ENCODE measurements around the gene HAUS7.

HAUS7 gene

DNA sequence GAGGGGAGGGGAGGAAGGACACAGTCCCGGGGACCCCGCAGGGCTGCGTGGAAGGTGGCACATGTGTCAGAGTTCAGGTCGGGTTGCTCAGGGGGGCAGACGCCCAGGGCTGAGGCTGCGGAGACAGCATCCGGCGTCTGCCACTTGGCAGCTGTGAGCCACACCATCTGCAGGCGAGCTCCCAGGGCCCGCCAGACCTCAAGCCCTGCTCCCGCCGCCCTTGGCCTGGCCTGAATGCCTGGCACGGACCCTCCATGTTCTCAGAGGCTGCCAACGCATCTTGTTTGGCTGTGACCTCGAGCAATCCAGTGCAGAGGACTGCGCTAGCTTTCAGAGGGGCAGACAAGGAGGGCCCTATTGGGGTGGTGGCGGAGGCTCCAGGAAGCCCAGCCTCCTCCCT is 29.5 kb upstream of the HAUS7 start:
- Histone ChIP-seq H3K9me3 (ENCODE audit: control insufficient read depth, insufficient read depth, low read length) (no peaks in the 10 kb centered on the region), H3K79me2 (ENCODE audit: control insufficient read depth, low read length) (no peaks in the 10 kb centered on the region), H3K4me2 (ENCODE audit: low read length) (no peak overlapping the region), H3K4me3 (ENCODE audit: low read length) (no peak overlapping the region), H4K20me1 (ENCODE audit: control insufficient read depth, insufficient read depth, low read depth, low read length) (no peaks in the 10 kb centered on the region), H3F3A (ENCODE audit: control insufficient read depth, insufficient read depth) (no peaks in the 10 kb centered on the region), H3K9me2 (replicated peaks; ENCODE audit: control insufficient read depth, low read length) (no peaks in the 10 kb centered on the region), H3K36me3 (ENCODE audit: control insufficient read depth, low read length) (no peaks in the 10 kb centered on the region), H3K4me1 (ENCODE audit: control insufficient read depth, low read length) (no peaks in the 10 kb centered on the region), H3K27me3 (ENCODE audit: control insufficient read depth, low read length) (no peaks in the 10 kb centered on the region), H3K27ac (ENCODE audit: low read depth, low read length) (no peak overlapping the region)
- no peak for TF ChIP-seq EZH2phosphoT487 (IDR thresholded peaks at IDR 0.05; ENCODE audit: borderline replicate concordance, low read length)
- TF ChIP-seq, protein P1, sequence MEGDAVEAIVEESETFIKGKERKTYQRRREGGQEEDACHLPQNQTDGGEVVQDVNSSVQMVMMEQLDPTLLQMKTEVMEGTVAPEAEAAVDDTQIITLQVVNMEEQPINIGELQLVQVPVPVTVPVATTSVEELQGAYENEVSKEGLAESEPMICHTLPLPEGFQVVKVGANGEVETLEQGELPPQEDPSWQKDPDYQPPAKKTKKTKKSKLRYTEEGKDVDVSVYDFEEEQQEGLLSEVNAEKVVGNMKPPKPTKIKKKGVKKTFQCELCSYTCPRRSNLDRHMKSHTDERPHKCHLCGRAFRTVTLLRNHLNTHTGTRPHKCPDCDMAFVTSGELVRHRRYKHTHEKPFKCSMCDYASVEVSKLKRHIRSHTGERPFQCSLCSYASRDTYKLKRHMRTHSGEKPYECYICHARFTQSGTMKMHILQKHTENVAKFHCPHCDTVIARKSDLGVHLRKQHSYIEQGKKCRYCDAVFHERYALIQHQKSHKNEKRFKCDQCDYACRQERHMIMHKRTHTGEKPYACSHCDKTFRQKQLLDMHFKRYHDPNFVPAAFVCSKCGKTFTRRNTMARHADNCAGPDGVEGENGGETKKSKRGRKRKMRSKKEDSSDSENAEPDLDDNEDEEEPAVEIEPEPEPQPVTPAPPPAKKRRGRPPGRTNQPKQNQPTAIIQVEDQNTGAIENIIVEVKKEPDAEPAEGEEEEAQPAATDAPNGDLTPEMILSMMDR (IDR thresholded peaks at IDR 0.05; ENCODE audit: low read depth, low read length, poor library complexity, severe bottlenecking): no peak

DNA sequence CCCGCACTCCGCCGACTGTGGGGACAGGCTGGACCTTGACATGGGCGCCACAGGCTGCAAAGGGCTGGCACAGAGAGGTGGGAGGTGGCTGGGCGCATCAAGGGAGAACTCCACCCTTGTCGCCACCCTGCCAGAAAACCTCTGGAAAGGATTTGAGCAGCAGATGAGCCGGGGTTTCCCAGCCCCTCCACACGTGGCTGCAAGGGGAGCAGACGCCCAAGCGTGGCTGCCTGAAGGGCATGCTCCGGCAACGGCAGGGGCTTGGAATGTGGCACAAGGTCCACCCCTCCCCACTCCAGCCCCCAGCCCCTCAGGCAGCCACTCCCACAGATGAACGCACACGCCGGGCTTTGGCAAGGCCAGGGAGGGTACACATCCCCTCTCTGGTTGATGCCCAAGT is 29.0 kb upstream of the HAUS7 start:
- no peak for TF ChIP-seq EZH2phosphoT487 (IDR thresholded peaks at IDR 0.05; ENCODE audit: borderline replicate concordance, low read length)
- TF ChIP-seq, protein P1 (IDR thresholded peaks at IDR 0.05; ENCODE audit: low read depth, low read length, poor library complexity, severe bottlenecking): no peak
- H3K9me3 ChIP-seq (ENCODE audit: control insufficient read depth, insufficient read depth, low read length): no peaks in the 10 kb centered on the region
- H4K20me1 ChIP-seq (ENCODE audit: control insufficient read depth, insufficient read depth, low read depth, low read length): no peaks in the 10 kb centered on the region
- H3K79me2 ChIP-seq (ENCODE audit: control insufficient read depth, low read length): no peaks in the 10 kb centered on the region
- no peak overlapping the region for H3K4me3 ChIP-seq (ENCODE audit: low read length)
- H3K27me3 ChIP-seq (ENCODE audit: control insufficient read depth, low read length): no peaks in the 10 kb centered on the region
- no peak overlapping the region for H3K27ac ChIP-seq (ENCODE audit: low read depth, low read length)
- H3K4me2 ChIP-seq (ENCODE audit: low read length): no peak overlapping the region
- H3K9me2 ChIP-seq (replicated peaks; ENCODE audit: control insufficient read depth, low read length): no peaks in the 10 kb centered on the region
- no peaks in the 10 kb centered on the region for H3F3A ChIP-seq (ENCODE audit: control insufficient read depth, insufficient read depth)
- H3K36me3 ChIP-seq (ENCODE audit: control insufficient read depth, low read length): no peaks in the 10 kb centered on the region
- no peaks in the 10 kb centered on the region for H3K4me1 ChIP-seq (ENCODE audit: control insufficient read depth, low read length)

DNA sequence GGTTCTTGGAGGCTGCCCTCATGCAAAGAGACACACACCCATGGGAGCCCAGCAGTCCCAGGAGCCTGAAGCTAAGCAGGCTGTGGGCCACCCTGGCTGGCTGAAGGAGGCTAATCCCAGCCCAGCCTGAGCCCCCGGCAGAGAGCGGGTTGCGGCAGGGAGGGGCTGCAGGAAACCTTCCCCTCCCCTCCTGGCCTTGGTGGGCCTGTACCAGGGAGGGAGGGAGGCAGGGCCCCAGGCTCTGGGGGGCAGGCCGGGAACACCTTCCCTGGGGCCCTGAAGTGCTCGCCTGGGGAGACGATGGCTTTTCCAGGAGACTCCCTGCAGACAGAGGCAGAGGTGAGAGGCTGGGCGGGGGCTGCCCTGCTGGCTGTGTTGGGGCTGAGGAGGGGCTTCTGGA is 28.1 kb upstream of the HAUS7 start:
- Histone ChIP-seq H4K20me1 (ENCODE audit: control insufficient read depth, insufficient read depth, low read depth, low read length) (no peaks in the 10 kb centered on the region), H3K9me2 (replicated peaks; ENCODE audit: control insufficient read depth, low read length) (no peaks in the 10 kb centered on the region), H3K4me3 (ENCODE audit: low read length) (no peak overlapping the region), H3K4me1 (ENCODE audit: control insufficient read depth, low read length) (no peaks in the 10 kb centered on the region), H3F3A (ENCODE audit: control insufficient read depth, insufficient read depth) (no peaks in the 10 kb centered on the region), H3K27ac (ENCODE audit: low read depth, low read length) (no peak overlapping the region), H3K27me3 (ENCODE audit: control insufficient read depth, low read length) (no peaks in the 10 kb centered on the region), H3K4me2 (ENCODE audit: low read length) (no peak overlapping the region), H3K9me3 (ENCODE audit: control insufficient read depth, insufficient read depth, low read length) (no peaks in the 10 kb centered on the region), H3K79me2 (ENCODE audit: control insufficient read depth, low read length) (no peaks in the 10 kb centered on the region), H3K36me3 (ENCODE audit: control insufficient read depth, low read length) (no peaks in the 10 kb centered on the region)
- TF ChIP-seq EZH2phosphoT487 (IDR thresholded peaks at IDR 0.05; ENCODE audit: borderline replicate concordance, low read length): no peak
- TF ChIP-seq, protein P1 (IDR thresholded peaks at IDR 0.05; ENCODE audit: low read depth, low read length, poor library complexity, severe bottlenecking): no peak

DNA sequence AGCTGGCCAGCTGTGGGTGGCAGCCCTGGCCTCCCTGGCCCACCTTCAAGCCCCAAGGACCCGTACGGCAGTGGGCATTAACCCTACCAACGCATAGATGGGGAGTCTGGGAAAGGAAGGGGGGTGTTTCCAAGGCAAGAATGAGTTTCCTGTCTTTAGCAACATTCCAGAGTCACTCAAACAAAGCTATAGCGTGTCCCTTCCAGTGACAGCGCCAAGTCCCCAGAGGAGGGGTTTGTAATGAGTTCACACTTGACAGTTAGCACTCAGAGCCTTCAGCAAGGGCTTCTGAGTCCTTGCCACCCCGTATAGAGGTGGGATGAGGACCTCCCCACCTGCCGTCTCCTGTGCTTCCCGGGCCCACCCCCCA is 26.2 kb upstream of the HAUS7 start:
- Histone ChIP-seq H3K4me1 (ENCODE audit: control insufficient read depth, low read length) (no peaks in the 10 kb centered on the region), H3K4me3 (ENCODE audit: low read length) (no peak overlapping the region), H3K79me2 (ENCODE audit: control insufficient read depth, low read length) (no peaks in the 10 kb centered on the region), H3K27ac (ENCODE audit: low read depth, low read length) (no peak overlapping the region), H3K36me3 (ENCODE audit: control insufficient read depth, low read length) (no peaks in the 10 kb centered on the region), H3F3A (ENCODE audit: control insufficient read depth, insufficient read depth) (no peaks in the 10 kb centered on the region), H3K9me2 (replicated peaks; ENCODE audit: control insufficient read depth, low read length) (no peaks in the 10 kb centered on the region), H3K9me3 (ENCODE audit: control insufficient read depth, insufficient read depth, low read length) (no peaks in the 10 kb centered on the region), H4K20me1 (ENCODE audit: control insufficient read depth, insufficient read depth, low read depth, low read length) (no peaks in the 10 kb centered on the region), H3K4me2 (ENCODE audit: low read length) (no peak overlapping the region), H3K27me3 (ENCODE audit: control insufficient read depth, low read length) (no peaks in the 10 kb centered on the region)
- no peak for TF ChIP-seq EZH2phosphoT487 (IDR thresholded peaks at IDR 0.05; ENCODE audit: borderline replicate concordance, low read length)
- TF ChIP-seq, protein P1 (IDR thresholded peaks at IDR 0.05; ENCODE audit: low read depth, low read length, poor library complexity, severe bottlenecking): no peak
